GM23338 (cell line): Measurements from ENCODE around the gene FBN3. TPM values are rescaled to one million over a fixed set of nuclear protein-coding genes. Genes with fewer than 3 reads are reported as not detected.
"Not testable (repeated sequence)": the region's sequence is repeated elsewhere in the genome, so short reads cannot be mapped to it uniquely, and the experiment has no call there.

Experiments
- ATAC-seq: fragments of 200-7000 bp; cut with Tn5 transposase; 3 replicates; pipeline ENCODE4 v1.9.1; 2020
- DNase-seq: peaks from one replicate; pipeline ENCODE4 v3.0.0-alpha.2; 2015; ENCODE audit warnings: low spot score
- H2AFZ ChIP-seq: fragments of 200-600 bp; sonication (generic); 2 replicates; pipeline ENCODE4 v1.8.0; 2016; ENCODE audit warnings: antibody characterized with exemption, mild to moderate bottlenecking, moderate library complexity
- H3F3A ChIP-seq: fragments of 200-600 bp; sonication (generic); replicated peaks from 2 replicates; pipeline ENCODE4 v1.8.0; 2017; ENCODE audit warnings: antibody characterized with exemption, mixed run types, low read depth
- H3K27ac ChIP-seq: fragments of 200-600 bp; sonication (generic); 2 replicates; pipeline ENCODE4 v1.6.1; 2016; ENCODE audit warnings: low read depth
- H3K27me3 ChIP-seq: fragments of 200-600 bp; sonication (generic); 2 replicates; pipeline ENCODE4 v1.8.0; 2016; ENCODE audit warnings: mild to moderate bottlenecking, mixed run types, moderate library complexity; ENCODE audit not compliant: insufficient read depth
- H3K36me3 ChIP-seq: fragments of 200-600 bp; sonication (generic); 2 replicates; pipeline ENCODE4 v1.8.0; 2016; ENCODE audit warnings: mild to moderate bottlenecking; ENCODE audit not compliant: insufficient read depth
- H3K4me1 ChIP-seq: fragments of 200-600 bp; sonication (generic); 2 replicates; pipeline ENCODE4 v1.8.0; 2016; ENCODE audit warnings: mild to moderate bottlenecking, moderate library complexity; ENCODE audit not compliant: insufficient read depth
- H3K4me2 ChIP-seq: fragments of 200-600 bp; sonication (generic); 2 replicates; pipeline ENCODE4 v1.7.1; 2017; ENCODE audit warnings: mixed run types
- H3K4me3 ChIP-seq: fragments of 200-600 bp; sonication (generic); 2 replicates; pipeline ENCODE4 v1.6.1; 2016; ENCODE audit warnings: mixed run types
- H3K79me2 ChIP-seq: fragments of 200-600 bp; sonication (generic); replicated peaks from 2 replicates; pipeline ENCODE4 v1.8.0; 2017; ENCODE audit warnings: mild to moderate bottlenecking; ENCODE audit not compliant: insufficient read depth
- H3K9me2 ChIP-seq: fragments of 200-600 bp; sonication (generic); 2 replicates; pipeline ENCODE4 v1.8.0; 2017; ENCODE audit not compliant: insufficient read depth
- H4K20me1 ChIP-seq: fragments of 200-600 bp; sonication (generic); replicated peaks from 2 replicates; pipeline ENCODE4 v1.8.0; 2017; ENCODE audit warnings: mild to moderate bottlenecking; ENCODE audit not compliant: insufficient read depth
- H3K27ac Mint-ChIP-seq: 2 replicates; pipeline ENCODE4 v1.8.0; 2020; ENCODE audit warnings: inconsistent platforms, mild to moderate bottlenecking, moderate library complexity, mixed read lengths
- H3K27me3 Mint-ChIP-seq: 3 replicates; pipeline ENCODE4 v1.8.0; 2022; ENCODE audit warnings: low read depth, mild to moderate bottlenecking, moderate library complexity, mixed read lengths, inconsistent platforms; ENCODE audit not compliant: insufficient read depth, poor library complexity
- H3K36me3 Mint-ChIP-seq: 3 replicates; pipeline ENCODE4 v1.8.0; 2021; ENCODE audit warnings: low read depth, mild to moderate bottlenecking, inconsistent platforms, moderate library complexity, mixed read lengths
- H3K4me1 Mint-ChIP-seq: 3 replicates; pipeline ENCODE4 v1.8.0; 2020; ENCODE audit warnings: mild to moderate bottlenecking, inconsistent platforms, mixed read lengths
- H3K4me3 Mint-ChIP-seq: 3 replicates; pipeline ENCODE4 v1.8.0; 2021; ENCODE audit warnings: moderate library complexity, mild to moderate bottlenecking, inconsistent platforms, mixed read lengths
- H3K9me3 Mint-ChIP-seq: 3 replicates; pipeline ENCODE4 v1.8.0; 2020; ENCODE audit warnings: moderate library complexity, mild to moderate bottlenecking, inconsistent platforms, mixed read lengths
- POLR2AphosphoS5 ChIP-seq: IDR thresholded peaks from 2 replicates; pipeline ENCODE4 v1.6.1; 2016; ENCODE audit warnings: antibody characterized with exemption, low read depth
- ZNF114 ChIP-seq: fragments of 250-450 bp; sonication (Bioruptor Pico); IDR thresholded peaks from 2 replicates; pipeline ENCODE4 v1.5.0; 2020; ENCODE audit warnings: mild to moderate bottlenecking, moderate library complexity
- polyA plus RNA-seq: library from polyadenylated mRNA; unstranded; fragments of >200 nt; fragmentation: Nextera tagmentation; extraction: Ambion mirVana; gene quantifications from 2 replicates; pipeline ENCODE4 v1.2.1, GENCODE V29; 2016
- total RNA-seq: library from RNA; depleted of rRNA; stranded (reverse); fragments of >200 nt; shearing (Covaris generic); gene quantifications from 2 replicates; pipeline ENCODE4 v1.2.3, GENCODE V29; 2014
- TF ChIP-seq, protein P1 (sequence below): fragments of 250-450 bp; sonication (Bioruptor Pico); IDR thresholded peaks from 2 replicates; pipeline ENCODE4 v1.5.0; 2020; ENCODE audit warnings: mild to moderate bottlenecking, moderate library complexity
- TF ChIP-seq, protein P2 (sequence below), 2 experiments: fragments of 200-600 bp in 1 of 2; sonication (generic) in 1 of 2; conservative IDR thresholded peaks; 2 replicates each; pipeline versions ENCODE4 v1.5.1 to v1.6.1; 2016 to 2017; ENCODE audit warnings: antibody characterized with exemption in 2 of 2, low read depth in 2 of 2, mild to moderate bottlenecking in 2 of 2, moderate library complexity in 1 of 2

FBN3 gene
- total and polyA plus RNA-seq, 2 experiments from 2014 or later: 8.5 to 54.5 TPM

DNA sequence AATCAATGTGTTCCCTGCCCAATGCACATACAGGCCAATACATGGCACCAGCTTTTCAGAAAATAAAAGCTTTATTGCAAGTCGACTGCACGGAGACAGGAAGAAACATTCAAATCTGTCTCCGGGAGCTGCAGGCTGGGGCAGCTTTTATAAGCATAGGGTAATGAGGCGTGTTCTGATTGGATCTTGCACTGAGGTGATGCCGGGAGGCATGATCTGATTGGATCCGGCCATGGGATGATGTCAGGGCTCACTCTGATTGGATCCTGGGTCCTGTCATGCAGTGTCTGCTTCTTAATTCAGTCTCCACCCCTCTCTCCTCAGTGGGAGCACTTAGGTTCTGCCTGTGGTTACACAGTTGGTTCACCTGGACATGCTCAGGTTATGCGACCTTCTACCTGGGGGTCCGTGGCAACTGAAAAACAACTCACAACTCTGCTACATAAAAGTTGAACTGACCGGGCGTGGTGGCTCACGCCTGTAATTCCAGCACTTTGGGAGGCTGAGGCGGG is 11.8 kb upstream of the FBN3 start (continued):
- TF ChIP-seq, protein P1, sequence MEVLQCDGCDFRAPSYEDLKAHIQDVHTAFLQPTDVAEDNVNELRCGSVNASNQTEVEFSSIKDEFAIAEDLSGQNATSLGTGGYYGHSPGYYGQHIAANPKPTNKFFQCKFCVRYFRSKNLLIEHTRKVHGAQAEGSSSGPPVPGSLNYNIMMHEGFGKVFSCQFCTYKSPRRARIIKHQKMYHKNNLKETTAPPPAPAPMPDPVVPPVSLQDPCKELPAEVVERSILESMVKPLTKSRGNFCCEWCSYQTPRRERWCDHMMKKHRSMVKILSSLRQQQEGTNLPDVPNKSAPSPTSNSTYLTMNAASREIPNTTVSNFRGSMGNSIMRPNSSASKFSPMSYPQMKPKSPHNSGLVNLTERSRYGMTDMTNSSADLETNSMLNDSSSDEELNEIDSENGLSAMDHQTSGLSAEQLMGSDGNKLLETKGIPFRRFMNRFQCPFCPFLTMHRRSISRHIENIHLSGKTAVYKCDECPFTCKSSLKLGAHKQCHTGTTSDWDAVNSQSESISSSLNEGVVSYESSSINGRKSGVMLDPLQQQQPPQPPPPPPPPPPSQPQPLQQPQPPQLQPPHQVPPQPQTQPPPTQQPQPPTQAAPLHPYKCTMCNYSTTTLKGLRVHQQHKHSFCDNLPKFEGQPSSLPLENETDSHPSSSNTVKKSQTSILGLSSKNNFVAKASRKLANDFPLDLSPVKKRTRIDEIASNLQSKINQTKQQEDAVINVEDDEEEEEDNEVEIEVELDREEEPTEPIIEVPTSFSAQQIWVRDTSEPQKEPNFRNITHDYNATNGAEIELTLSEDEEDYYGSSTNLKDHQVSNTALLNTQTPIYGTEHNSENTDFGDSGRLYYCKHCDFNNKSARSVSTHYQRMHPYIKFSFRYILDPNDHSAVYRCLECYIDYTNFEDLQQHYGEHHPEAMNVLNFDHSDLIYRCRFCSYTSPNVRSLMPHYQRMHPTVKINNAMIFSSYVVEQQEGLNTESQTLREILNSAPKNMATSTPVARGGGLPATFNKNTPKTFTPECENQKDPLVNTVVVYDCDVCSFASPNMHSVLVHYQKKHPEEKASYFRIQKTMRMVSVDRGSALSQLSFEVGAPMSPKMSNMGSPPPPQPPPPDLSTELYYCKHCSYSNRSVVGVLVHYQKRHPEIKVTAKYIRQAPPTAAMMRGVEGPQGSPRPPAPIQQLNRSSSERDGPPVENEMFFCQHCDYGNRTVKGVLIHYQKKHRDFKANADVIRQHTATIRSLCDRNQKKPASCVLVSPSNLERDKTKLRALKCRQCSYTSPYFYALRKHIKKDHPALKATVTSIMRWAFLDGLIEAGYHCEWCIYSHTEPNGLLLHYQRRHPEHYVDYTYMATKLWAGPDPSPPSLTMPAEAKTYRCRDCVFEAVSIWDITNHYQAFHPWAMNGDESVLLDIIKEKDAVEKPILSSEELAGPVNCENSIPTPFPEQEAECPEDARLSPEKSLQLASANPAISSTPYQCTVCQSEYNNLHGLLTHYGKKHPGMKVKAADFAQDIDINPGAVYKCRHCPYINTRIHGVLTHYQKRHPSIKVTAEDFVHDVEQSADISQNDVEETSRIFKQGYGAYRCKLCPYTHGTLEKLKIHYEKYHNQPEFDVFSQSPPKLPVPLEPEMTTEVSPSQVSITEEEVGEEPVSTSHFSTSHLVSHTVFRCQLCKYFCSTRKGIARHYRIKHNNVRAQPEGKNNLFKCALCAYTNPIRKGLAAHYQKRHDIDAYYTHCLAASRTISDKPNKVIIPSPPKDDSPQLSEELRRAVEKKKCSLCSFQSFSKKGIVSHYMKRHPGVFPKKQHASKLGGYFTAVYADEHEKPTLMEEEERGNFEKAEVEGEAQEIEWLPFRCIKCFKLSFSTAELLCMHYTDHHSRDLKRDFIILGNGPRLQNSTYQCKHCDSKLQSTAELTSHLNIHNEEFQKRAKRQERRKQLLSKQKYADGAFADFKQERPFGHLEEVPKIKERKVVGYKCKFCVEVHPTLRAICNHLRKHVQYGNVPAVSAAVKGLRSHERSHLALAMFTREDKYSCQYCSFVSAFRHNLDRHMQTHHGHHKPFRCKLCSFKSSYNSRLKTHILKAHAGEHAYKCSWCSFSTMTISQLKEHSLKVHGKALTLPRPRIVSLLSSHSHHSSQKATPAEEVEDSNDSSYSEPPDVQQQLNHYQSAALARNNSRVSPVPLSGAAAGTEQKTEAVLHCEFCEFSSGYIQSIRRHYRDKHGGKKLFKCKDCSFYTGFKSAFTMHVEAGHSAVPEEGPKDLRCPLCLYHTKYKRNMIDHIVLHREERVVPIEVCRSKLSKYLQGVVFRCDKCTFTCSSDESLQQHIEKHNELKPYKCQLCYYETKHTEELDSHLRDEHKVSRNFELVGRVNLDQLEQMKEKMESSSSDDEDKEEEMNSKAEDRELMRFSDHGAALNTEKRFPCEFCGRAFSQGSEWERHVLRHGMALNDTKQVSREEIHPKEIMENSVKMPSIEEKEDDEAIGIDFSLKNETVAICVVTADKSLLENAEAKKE (CRISPR knock-in tag): no peak
- peak; percentile 71 for TF ChIP-seq POLR2AphosphoS5

DNA sequence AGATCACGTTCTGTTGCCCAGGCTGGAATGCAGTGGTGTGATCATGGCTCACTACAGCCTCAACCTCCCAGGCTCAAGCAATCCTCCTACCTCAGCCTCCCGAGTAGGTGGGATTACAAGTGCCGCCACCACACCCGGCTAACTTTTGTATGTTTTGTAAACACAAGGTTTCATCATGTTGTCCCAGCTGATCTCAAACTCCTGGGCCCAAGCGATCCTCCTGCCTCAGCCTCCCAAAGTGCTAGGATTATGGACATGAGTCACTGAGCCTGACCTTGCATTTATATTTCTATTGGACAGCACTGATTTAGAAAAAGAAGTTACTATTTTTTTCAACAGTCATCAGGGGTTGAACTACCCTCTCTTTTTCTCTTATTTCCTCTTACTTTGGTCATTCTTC is 9.9 kb upstream of the FBN3 start:
- not testable (repeated sequence) for H3K36me3 Mint-ChIP-seq

DNA sequence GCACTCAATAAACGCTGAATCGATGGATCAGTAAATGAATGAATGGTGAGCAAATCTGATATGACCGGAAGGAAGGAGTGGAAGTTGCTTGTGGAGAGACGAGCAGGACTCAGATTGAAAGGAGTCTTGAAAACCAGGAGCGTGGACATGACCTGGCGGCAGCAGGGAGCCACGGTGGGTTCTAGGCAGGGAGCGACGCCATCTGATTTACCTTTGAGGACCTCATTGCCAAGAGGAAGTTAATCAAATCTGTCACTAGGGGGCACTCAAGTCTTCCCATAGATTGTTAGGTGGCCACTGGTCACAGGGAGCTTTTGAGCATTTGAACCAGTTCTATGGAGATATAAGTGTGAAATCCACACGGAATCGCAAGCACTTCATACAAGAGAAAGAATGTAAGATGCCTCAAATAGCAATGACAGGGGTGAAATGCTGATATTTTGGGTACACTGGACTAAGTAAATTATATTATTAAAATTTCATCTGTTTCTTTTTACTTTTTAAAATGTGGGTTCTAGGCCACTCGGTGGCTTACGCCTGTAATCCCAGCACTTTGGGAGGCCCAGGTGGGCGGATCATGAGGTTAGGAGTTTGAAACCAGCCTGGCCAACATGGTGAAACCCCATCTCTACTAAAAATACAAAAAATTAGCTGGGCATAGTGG is 9.2 kb upstream of the FBN3 start:
- Histone ChIP-seq H3K27me3 (no peaks in the 10 kb centered on the region), H3K4me2 (no peak overlapping the region), H3F3A (0 out of 2 replicates have a peak, but pooled peaks cover 2% of the 10 kb centered on the region), H4K20me1 (no peaks in the 10 kb centered on the region), H3K79me2 (no peaks in the 10 kb centered on the region), H3K4me1 (no peaks in the 10 kb centered on the region; the same call in 1 of the 2 replicates), H3K27ac (no peak overlapping the region), H2AFZ (no peak overlapping the region), H3K36me3 (no peaks in the 10 kb centered on the region), H3K4me3 (no peak overlapping the region), H3K9me2 (no peaks in the 10 kb centered on the region)
- Mint-ChIP-seq H3K27ac (no peak overlapping the region), H3K4me3 (no peak overlapping the region), H3K36me3 (no peaks in the 10 kb centered on the region), H3K27me3 (peaks cover 8% of the 10 kb centered on the region), H3K4me1 (peaks cover 11% of the 10 kb centered on the region), H3K9me3 (peaks cover 4% of the 10 kb centered on the region; the same call in 1 of the 3 replicates)
- TF ChIP-seq, protein P2, sequence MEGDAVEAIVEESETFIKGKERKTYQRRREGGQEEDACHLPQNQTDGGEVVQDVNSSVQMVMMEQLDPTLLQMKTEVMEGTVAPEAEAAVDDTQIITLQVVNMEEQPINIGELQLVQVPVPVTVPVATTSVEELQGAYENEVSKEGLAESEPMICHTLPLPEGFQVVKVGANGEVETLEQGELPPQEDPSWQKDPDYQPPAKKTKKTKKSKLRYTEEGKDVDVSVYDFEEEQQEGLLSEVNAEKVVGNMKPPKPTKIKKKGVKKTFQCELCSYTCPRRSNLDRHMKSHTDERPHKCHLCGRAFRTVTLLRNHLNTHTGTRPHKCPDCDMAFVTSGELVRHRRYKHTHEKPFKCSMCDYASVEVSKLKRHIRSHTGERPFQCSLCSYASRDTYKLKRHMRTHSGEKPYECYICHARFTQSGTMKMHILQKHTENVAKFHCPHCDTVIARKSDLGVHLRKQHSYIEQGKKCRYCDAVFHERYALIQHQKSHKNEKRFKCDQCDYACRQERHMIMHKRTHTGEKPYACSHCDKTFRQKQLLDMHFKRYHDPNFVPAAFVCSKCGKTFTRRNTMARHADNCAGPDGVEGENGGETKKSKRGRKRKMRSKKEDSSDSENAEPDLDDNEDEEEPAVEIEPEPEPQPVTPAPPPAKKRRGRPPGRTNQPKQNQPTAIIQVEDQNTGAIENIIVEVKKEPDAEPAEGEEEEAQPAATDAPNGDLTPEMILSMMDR (conservative IDR thresholded peaks at IDR 0.05; ENCODE audit: low read depth in 2 of 2): peak; percentile 76 to 94
- no peak for TF ChIP-seq ZNF114
- DNase-seq: peak; percentile 97
- ATAC-seq: peak; percentile 80

More for the DNA sequence above, 9.9 kb upstream of the FBN3 start:
- peaks cover 17% of the 10 kb centered on the region for H3K4me1 Mint-ChIP-seq
- not testable (repeated sequence) for DNase-seq, H3K27me3 ChIP-seq, H3K27ac ChIP-seq, ATAC-seq, H3K79me2 ChIP-seq, H4K20me1 ChIP-seq, H3K4me3 ChIP-seq, H3K9me3 Mint-ChIP-seq, H3F3A ChIP-seq, H2AFZ ChIP-seq, H3K27me3 Mint-ChIP-seq, H3K4me1 ChIP-seq, H3K27ac Mint-ChIP-seq, H3K4me2 ChIP-seq, H3K9me2 ChIP-seq, H3K36me3 ChIP-seq, H3K4me3 Mint-ChIP-seq
